Stimulated activated effector memory CD8-positive, alpha-beta T cell treated with anti-CD3 and anti-CD28 coated beads, Interleukin-12 subunit alpha, Interleukin-12 subunit beta, amount 100 ng/mL, for 72 hours (primary cell): ENCODE results near the gene CEP128.

Source experiments
- ATAC-seq: fragments of 150-1000 bp; cut with Tn5 transposase; 2 replicates; pipeline ENCODE4 v1.10.0; 2021
- DNase-seq, 2 donors: peaks; one replicate each; pipeline ENCODE4 v3.0.0; 2021 to 2022; ENCODE audit warnings: low spot score in 2 of 2
- H3K27ac Mint-ChIP-seq: one replicate; pipeline ENCODE4 v1.8.0; 2022; ENCODE audit warnings: mild to moderate bottlenecking, mixed read lengths
- H3K36me3 Mint-ChIP-seq: one replicate; pipeline ENCODE4 v1.8.0; 2022; ENCODE audit warnings: mild to moderate bottlenecking, mixed read lengths
- H3K4me1 Mint-ChIP-seq: one replicate; pipeline ENCODE4 v1.8.0; 2022; ENCODE audit warnings: mixed read lengths
- H3K4me3 Mint-ChIP-seq: one replicate; pipeline ENCODE4 v1.8.0; 2022; ENCODE audit warnings: mild to moderate bottlenecking, mixed read lengths
- H3K9me3 Mint-ChIP-seq: one replicate; pipeline ENCODE4 v1.8.0; 2022; ENCODE audit warnings: mixed read lengths

Gene CEP128

DNA sequence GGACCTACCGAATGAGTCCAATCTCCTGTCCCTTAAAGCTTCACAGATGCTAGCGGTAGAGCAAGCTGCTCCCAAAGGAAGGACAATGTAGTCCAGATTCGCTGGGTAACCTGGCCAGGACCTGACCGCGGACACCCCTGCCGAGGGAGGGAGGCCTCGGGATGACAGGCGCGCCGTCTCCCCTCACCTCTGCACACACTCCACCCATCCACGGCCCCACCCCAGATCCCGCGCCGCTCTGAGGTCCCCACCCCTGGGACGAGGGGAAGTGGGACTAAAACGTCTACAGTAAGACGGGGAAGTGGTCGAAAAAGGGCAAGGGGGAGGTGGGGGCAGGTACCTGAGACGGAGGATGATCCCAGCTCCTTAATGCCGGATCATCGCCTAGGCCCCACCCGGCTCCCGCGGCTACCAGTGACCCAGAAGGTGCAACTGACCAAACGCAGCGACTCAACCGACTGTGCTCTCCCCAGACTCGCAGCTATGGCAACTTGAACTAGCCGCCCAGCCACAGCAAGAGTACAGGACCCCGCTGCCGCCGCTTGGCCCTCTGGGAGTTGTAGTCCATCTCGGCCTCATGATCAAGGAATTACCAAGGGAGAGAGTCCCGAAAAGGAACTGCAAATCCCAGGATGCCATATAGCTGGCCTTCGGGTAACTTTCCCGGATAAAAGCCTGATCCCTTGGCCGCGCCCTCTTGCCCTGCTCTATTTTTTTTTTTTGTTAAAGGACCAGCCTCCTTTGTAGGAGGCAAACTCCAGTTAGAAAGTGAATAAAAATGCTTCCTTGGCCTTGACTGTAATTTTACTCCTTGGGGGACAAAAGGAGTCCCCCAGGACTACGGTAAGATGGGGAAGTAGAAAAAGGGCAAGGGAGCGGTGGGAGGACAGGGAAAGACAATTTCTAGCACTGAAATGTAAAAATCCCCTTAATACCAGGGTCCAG is at the start of gene CEP128:
Gene CEP128, minus strand, starts transcription at position 498 of the 945 bp plus-strand sequence.
- Mint-ChIP-seq H3K4me3 (peak within 1 kb of the TSS; percentile 80), H3K9me3 (peaks cover 2% of the 10 kb centered on the region), H3K36me3 (no peaks in the 10 kb centered on the region), H3K27ac (peak within 1 kb of the TSS; percentile 95), H3K4me1 (peaks cover 25% of the 10 kb centered on the region)
- peak; percentile 74 to 89 for DNase-seq
- ATAC-seq: peak; percentile 93

DNA sequence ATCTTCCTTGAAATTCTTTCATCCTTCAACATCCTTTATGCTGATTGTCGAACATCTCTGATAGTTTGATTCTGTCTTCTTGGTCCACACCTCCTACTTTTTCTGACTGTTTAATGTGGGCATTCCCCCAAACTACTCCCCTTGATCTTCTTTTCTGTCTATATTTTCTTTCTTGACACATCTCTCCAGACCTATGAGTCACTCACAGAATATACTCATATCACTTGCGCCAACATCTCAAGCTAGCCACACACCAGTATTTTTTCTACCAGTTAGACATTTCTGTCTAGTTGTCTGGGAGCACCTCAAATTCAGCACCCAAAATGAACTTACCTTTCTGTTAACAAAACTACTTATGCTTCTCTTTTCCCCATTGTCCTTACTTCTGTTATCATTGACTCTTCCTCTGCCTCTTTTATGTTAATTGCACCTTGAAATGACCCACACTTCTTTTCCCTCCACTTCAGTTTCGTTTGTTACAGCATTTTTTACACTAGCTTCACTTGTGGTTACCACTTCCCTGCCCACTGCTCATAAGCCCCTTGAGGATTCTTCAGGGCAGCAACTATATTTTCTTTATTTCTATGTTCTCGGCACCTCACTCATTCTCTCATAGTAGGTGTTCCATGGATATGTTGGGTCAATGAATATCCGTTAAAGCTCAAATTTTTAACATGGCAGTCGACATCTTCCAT is 47.3 kb upstream of the CEP128 start:
- H3K27ac Mint-ChIP-seq: no peak overlapping the region
- no peaks in the 10 kb centered on the region for H3K9me3 Mint-ChIP-seq
- H3K36me3 Mint-ChIP-seq: no peaks in the 10 kb centered on the region
- DNase-seq (no peak), ATAC-seq (peak; percentile 98)
- H3K4me3 Mint-ChIP-seq: no peak overlapping the region
- H3K4me1 Mint-ChIP-seq: no peaks in the 10 kb centered on the region

DNA sequence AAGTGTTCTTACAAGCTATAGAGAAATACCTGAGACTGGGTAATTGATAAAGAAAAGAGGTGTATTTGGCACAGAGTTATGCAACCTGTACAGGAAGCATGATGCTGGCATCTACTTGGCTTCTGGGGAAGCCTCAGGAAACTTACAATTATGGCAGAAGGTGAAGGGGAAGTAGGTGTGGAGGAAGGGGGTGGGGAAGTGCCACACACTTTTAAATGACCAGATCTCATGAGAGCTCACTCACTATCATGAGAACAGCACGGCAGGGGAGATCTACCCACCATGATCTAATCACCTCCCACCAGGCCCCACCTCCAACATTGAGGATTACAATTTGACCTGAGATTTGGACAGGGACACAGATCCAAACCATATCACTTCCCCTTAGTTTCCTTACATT is 46.7 kb upstream of the CEP128 start:
- H3K9me3 Mint-ChIP-seq: no peaks in the 10 kb centered on the region
- H3K4me1 Mint-ChIP-seq: no peaks in the 10 kb centered on the region
- no peaks in the 10 kb centered on the region for H3K36me3 Mint-ChIP-seq
- H3K27ac Mint-ChIP-seq: no peak overlapping the region
- H3K4me3 Mint-ChIP-seq: no peak overlapping the region
- ATAC-seq (no peak), DNase-seq (no peak)

DNA sequence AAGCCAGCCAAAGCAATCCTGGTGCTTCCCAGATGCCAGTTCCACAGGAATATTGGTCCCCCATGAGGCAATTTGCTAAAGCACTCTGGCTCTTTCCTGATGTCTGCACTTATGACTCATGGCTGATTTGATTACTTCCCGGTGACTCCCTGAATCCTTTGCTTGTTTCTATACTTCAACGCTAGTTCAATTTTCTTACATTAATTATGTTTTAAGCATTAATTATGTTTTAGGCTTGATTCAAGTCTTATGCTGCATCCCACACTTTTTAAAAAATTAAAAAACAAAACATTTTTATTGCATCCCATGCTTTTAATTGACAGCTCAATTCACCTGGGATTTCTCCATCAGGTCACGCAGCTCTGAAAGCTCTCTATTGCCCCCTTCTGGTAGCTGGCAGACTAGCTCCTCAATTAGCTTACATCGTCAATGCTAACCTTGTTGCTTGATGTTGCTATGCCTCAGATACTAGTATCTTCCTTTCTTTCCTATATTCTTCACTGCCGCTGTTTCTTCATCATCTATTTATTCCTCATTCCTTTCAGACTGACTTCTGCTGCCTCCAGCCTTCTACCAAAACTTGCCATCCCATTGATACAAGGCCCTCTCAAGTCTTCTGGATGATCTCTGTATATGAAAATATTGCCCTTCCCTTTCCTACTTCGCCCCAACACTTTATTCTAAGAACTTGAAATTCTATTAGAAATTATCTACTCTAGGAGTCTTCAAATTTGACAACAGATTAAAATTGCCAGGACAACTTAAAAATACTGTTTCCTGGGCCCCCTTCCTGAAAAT is 45.9 kb upstream of the CEP128 start:
- H3K9me3 Mint-ChIP-seq: no peaks in the 10 kb centered on the region
- H3K4me3 Mint-ChIP-seq: no peak overlapping the region
- H3K27ac Mint-ChIP-seq: no peak overlapping the region
- peak; percentile 26 to 69 for DNase-seq
- ATAC-seq: no peak
- H3K4me1 Mint-ChIP-seq: no peaks in the 10 kb centered on the region
- H3K36me3 Mint-ChIP-seq: no peaks in the 10 kb centered on the region

DNA sequence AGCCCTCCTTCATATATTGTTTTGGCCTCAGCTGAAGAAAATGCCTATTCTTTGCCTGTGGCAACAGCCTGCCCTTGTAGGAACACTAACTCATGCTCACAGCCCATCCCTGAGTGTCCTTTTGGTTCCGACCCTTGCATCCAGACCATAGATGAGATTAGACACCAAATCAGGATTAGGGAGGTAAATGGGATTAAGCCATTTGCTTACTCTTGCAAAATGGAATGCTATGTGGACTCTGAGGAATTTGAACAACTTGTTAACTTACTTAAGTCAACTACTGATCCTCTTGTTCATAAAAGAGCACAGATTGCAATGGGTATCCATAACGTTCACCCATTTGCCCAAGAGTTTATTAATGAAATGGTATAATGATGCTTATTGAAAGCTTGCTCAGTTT is 41.2 kb upstream of the CEP128 start:
- Mint-ChIP-seq H3K27ac (no peak overlapping the region), H3K36me3 (no peaks in the 10 kb centered on the region), H3K4me1 (peaks cover 13% of the 10 kb centered on the region), H3K4me3 (no peak overlapping the region), H3K9me3 (no peaks in the 10 kb centered on the region)
- no peak for ATAC-seq
- DNase-seq: no peak

DNA sequence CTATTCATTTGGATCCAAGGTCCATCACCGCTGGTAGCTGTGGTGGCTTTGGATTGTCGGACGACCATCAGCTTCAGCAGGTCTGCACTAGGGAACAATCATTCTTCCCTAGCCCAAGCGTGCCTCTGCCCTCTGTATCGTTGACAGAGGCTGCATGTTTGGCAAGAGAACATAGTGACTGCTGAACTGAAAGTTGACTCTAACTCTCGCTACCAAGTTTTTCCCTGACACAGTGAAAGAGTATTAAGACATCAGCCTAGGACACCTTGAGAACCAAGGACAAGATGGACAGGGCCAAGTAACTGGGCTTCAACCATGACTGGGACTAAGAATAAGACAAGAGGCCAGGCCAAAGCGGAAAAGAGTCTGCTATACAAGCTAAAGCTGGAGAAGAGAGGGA is 40.1 kb upstream of the CEP128 start:
- Mint-ChIP-seq H3K27ac (peak overlapping the region; percentile 36), H3K9me3 (no peaks in the 10 kb centered on the region), H3K4me1 (peaks cover 14% of the 10 kb centered on the region), H3K36me3 (no peaks in the 10 kb centered on the region), H3K4me3 (no peak overlapping the region)
- DNase-seq (no peak), ATAC-seq (no peak)

DNA sequence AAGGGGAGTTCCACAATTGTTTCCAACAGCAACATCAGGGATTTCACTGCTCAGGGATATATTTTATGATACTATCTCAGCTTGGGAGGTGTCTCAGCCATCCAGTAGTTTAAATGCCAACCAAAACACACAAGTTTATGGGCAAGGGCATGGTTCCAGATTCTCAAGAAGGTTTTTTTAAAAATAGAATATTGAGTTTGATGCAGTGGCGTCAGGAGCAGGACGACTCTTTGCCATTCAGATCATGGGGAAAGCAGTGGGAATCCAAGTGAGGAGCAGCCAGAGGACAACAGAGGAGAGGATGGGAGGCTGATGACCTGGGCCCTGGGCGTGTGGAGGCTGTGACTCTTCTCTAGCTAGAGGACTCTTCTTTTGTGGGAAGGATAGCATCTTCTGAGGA is 39.6 kb upstream of the CEP128 start:
- no peaks in the 10 kb centered on the region for H3K36me3 Mint-ChIP-seq
- no peak overlapping the region for H3K4me3 Mint-ChIP-seq
- ATAC-seq (no peak), DNase-seq (no peak)
- no peaks in the 10 kb centered on the region for H3K9me3 Mint-ChIP-seq
- H3K27ac Mint-ChIP-seq: no peak overlapping the region
- peaks cover 14% of the 10 kb centered on the region for H3K4me1 Mint-ChIP-seq

DNA sequence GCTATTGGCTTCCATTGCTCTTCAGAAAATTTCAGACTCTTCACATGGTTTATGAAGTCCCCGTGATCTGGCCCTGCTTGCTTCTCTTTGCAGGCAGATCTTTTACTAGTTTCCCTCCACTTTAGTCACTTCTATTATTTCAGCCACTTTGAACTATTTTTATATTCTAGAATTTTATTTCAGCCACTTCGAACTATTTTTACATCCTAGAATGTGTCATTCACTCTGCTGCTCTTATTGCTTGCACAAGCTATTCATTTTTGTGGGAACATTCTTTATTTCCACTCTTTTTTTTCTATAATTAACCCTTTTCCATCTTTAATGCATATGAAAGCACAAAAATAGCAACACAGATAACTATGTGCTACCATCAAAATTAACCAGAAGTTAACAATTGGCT is 38.4 kb upstream of the CEP128 start:
- Mint-ChIP-seq H3K27ac (no peak overlapping the region), H3K4me1 (peaks cover 14% of the 10 kb centered on the region), H3K36me3 (no peaks in the 10 kb centered on the region), H3K4me3 (no peak overlapping the region), H3K9me3 (no peaks in the 10 kb centered on the region)
- ATAC-seq (no peak), DNase-seq (no peak)

DNA sequence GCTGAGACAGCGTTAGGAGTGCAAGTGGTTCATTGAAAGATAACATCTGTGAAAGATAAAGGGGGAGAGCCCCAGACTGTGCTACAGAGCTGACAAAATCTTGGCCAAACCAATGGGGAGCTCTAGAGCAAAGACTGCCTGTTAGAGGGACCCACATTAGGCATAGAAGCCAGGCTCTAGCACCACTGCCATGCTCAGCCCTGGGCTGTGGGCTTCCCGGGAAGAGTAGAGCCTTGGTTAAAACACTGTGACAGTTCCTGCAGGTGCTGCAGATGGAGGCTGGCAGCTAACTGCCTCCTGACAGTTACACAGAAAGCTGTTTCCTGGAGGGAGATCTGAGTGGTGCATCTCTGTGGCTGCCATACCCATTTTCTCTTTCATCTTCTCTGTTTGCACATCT is 36.9 kb upstream of the CEP128 start:
- H3K9me3 Mint-ChIP-seq: no peaks in the 10 kb centered on the region
- no peak overlapping the region for H3K27ac Mint-ChIP-seq
- no peaks in the 10 kb centered on the region for H3K36me3 Mint-ChIP-seq
- no peak for DNase-seq
- H3K4me1 Mint-ChIP-seq: peaks cover 26% of the 10 kb centered on the region
- ATAC-seq: peak; percentile 71
- H3K4me3 Mint-ChIP-seq: no peak overlapping the region

DNA sequence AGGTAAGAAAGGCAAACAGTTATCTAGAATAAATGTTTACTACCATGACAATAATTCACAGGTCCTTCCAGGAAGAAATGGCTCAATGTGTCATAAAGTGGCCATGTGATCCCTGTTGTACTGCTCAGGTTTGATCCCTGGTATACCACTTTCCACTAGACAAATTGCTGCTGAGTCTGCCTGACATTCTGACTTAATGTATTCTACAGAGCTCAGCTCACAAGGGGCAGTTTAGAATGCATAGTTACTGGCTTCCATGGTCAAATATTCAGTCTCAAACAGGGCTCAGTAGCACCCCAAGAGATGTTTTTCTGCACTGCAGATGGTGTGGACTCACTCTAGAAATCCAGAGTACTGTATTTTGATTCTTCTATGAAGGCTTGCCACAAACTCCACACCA is 35.7 kb upstream of the CEP128 start:
- Mint-ChIP-seq H3K36me3 (no peaks in the 10 kb centered on the region), H3K4me1 (peaks cover 28% of the 10 kb centered on the region), H3K27ac (no peak overlapping the region), H3K4me3 (no peak overlapping the region), H3K9me3 (no peaks in the 10 kb centered on the region)
- DNase-seq: no peak
- ATAC-seq: no peak

DNA sequence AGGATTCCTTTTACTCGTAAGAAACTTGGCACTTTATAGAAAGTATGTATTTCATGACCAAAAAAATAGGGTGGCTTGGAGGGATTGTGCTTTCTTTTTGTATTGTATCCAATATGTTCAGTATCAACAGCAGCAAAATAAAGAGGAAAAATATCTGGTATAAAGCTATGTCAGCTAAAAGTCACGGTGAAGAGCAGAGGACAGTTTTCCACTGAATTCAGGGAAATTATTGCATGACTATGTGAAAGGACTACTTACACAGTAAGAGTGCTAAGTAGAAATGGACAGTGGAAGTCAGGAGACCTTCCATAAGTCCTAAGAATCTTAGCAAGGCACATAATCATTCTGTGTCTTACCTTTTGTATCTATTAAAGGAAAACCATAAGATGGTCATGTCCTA is 33.1 kb upstream of the CEP128 start:
- no peak overlapping the region for H3K4me3 Mint-ChIP-seq
- no peak for ATAC-seq
- H3K9me3 Mint-ChIP-seq: no peaks in the 10 kb centered on the region

DNA sequence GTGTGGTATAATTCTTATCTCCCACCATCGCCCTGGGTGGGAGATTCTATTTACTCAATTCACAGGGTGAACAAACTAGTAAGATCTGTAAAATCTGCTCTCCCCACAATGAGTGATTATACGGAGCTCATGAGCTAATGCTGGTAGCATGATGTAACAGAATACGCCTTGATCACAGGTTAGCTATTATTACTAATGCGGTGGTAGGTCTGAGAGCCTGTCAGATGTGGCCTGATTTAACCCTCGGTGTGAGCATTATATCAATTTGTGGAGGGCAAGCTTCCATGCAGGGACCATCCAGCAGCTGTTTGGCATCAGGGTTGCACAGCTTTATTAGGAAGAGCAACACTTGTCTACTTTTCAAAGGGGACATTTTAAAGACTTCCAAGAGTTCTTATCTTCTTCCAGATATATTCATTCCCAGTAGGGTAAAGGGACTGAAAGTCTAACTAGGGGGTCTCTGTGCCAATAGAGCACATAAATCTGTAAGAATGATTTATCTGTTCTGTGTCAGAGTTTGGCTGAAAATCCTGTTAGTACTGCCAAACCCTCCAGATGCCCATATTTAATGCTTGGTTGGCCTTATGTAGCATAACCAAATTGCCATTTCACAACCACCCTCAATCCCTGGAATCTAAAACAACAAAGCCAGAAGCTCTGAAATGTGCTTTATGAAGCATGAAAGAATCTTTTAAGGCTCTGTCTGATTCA is 32.5 kb upstream of the CEP128 start:
- Mint-ChIP-seq H3K4me3 (no peak overlapping the region), H3K4me1 (peaks cover 28% of the 10 kb centered on the region), H3K27ac (peak overlapping the region; percentile 12), H3K36me3 (no peaks in the 10 kb centered on the region), H3K9me3 (no peaks in the 10 kb centered on the region)
- ATAC-seq: peak; percentile 82
- DNase-seq: no peak

More for the DNA sequence above, 33.1 kb upstream of the CEP128 start:
- Mint-ChIP-seq H3K4me1 (peaks cover 28% of the 10 kb centered on the region), H3K36me3 (no peaks in the 10 kb centered on the region), H3K27ac (no peak overlapping the region)
- no peak for DNase-seq

DNA sequence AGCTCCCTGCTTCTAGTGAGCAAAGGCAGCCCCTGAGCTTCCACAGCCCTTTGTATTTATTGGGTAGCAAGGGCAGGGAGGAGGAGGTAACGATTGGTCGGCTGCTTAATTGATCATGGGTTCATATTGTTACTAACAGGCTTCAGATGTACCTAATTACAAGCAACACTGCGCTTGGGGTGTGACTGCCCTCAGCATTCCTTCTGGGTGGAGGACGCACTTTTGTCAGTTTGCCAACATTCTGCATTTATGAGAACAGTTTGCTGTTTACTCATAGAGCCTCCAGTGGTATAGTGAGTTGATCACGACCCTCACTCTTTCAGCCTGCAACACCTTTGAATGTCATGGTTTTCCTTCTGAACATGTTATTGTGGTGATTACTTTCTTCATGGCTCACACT is 23.5 kb upstream of the CEP128 start:
- Mint-ChIP-seq H3K27ac (no peak overlapping the region), H3K4me3 (no peak overlapping the region), H3K36me3 (no peaks in the 10 kb centered on the region), H3K4me1 (peaks cover 4% of the 10 kb centered on the region), H3K9me3 (no peaks in the 10 kb centered on the region)
- ATAC-seq: no peak
- peak in 1 of 2 donors; percentile 20 for DNase-seq

DNA sequence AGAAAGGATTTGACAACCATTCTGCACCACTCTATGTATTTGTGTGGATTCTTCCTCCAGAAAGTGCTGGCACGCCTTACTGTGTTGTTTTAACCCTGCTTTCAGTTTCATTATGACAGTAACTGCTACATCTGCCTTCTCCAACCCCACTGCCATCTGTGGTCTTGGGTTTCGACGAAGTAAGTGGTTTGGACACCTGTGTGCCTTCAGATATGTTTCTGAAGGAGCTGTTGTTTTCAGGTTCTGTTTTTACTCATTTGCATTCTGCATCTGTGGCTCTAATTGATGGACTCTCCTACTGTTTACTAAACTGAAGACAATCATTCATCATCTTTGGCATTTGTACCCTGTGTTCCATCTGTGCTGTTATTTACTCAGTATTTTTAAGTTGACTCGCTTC is 18.0 kb upstream of the CEP128 start:
- Mint-ChIP-seq H3K4me1 (peaks cover 30% of the 10 kb centered on the region), H3K36me3 (peaks cover 6% of the 10 kb centered on the region), H3K4me3 (no peak overlapping the region), H3K27ac (peak overlapping the region; percentile 60), H3K9me3 (no peaks in the 10 kb centered on the region)
- DNase-seq (peak; percentile 15 to 67), ATAC-seq (peak; percentile 97)

DNA sequence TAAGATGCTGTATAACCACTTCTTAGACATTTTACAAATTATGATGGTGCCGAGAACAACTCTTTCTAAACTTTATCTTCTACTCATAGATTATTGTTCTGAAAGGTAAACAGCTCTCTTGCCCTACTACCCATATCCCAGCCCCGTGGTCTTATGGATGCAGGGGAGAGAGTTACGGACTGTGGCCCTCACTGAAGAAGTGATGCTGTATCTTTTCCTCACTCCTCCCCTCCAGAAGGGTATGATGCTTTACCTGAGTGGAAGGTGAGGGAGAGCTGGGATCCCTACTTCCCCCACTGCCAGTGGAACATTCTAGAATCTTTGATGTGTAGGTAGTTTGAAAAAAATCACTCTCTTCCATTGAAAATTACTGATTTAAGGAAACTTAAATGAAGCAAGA is 17.4 kb upstream of the CEP128 start:
- H3K4me1 Mint-ChIP-seq: peaks cover 30% of the 10 kb centered on the region
- ATAC-seq: no peak

More for the DNA sequence above, 17.4 kb upstream of the CEP128 start:
- peak overlapping the region; percentile 60 for H3K27ac Mint-ChIP-seq
- peaks cover 6% of the 10 kb centered on the region for H3K36me3 Mint-ChIP-seq
- no peak for DNase-seq
- no peak overlapping the region for H3K4me3 Mint-ChIP-seq
- no peaks in the 10 kb centered on the region for H3K9me3 Mint-ChIP-seq
